ENCODE results near the gene FKBP1B. TPM values are rescaled to one million over a fixed set of nuclear protein-coding genes. Genes with fewer than 3 reads are reported as not detected.

Gene FKBP1B
- total and polyA plus RNA-seq, 2 donors (not counting 3 experiments of a cell fraction or from before 2014, with no cell fraction given) = 12.9 to 40.2 TPM

Small RNA genes within 50 kb of the gene (small RNA-seq; reads per million reads assigned to genes)
- gene RNU6-370P (ENCODE audit: insufficient read depth, insufficient read length, low read depth, low replicate concordance) = not detected

Other genes with a start within 250 kb of the FKBP1B start
- gene ATAD2B, start 122.6 kb upstream of the FKBP1B start, total RNA-seq = 19.1 and 20.0 TPM in 2 replicates
- 1.8 and 2.5 TPM in 2 replicates for gene ATAD2B, start 122.6 kb upstream of the FKBP1B start, polyA plus RNA-seq
- 16.8 and 19.0 TPM in 2 replicates for gene UBXN2A, start 109.3 kb upstream of the FKBP1B start, total RNA-seq
- 2.8 and 3.6 TPM in 2 replicates for gene UBXN2A, start 109.3 kb upstream of the FKBP1B start, polyA plus RNA-seq
- 0.28 and 0.82 TPM in 2 replicates for gene MFSD2B, start 39.7 kb upstream of the FKBP1B start, total RNA-seq
- 0.18 and 0.29 TPM in 2 replicates for gene MFSD2B, start 39.7 kb upstream of the FKBP1B start, polyA plus RNA-seq
- gene WDCP, start 2.4 kb upstream of the FKBP1B start, total RNA-seq = 15.4 and 15.9 TPM in 2 replicates
- gene WDCP, start 2.4 kb upstream of the FKBP1B start, polyA plus RNA-seq = 7.9 and 9.6 TPM in 2 replicates
- 105 and 108 TPM in 2 replicates for gene SF3B6, start 26.6 kb downstream of the FKBP1B start, total RNA-seq
- gene SF3B6, start 26.6 kb downstream of the FKBP1B start, polyA plus RNA-seq = 91.9 and 150 TPM in 2 replicates
- 94.2 and 102 TPM in 2 replicates for gene TP53I3, start 35.1 kb downstream of the FKBP1B start, total RNA-seq
- 112 and 116 TPM in 2 replicates for gene TP53I3, start 35.1 kb downstream of the FKBP1B start, polyA plus RNA-seq
- 0.93 TPM in 1 of 2 replicates, not detected in the other for gene PFN4, start 73.6 kb downstream of the FKBP1B start, total RNA-seq
- 0.23 and 0.27 TPM in 2 replicates for gene PFN4, start 73.6 kb downstream of the FKBP1B start, polyA plus RNA-seq
- 8.3 and 11.9 TPM in 2 replicates for gene FAM228B, start 73.7 kb downstream of the FKBP1B start, total RNA-seq
- gene FAM228B, start 73.7 kb downstream of the FKBP1B start, polyA plus RNA-seq = 1.6 and 1.8 TPM in 2 replicates
- gene FAM228A, start 125.3 kb downstream of the FKBP1B start, total RNA-seq = 1.00 TPM in 1 of 2 replicates, not detected in the other
- 0.14 and 0.36 TPM in 2 replicates for gene FAM228A, start 125.3 kb downstream of the FKBP1B start, polyA plus RNA-seq